GM18502 (cell line): Measurements from ENCODE around the gene ZDHHC24.
"Not testable (repeated sequence)": the region's sequence is repeated elsewhere in the genome, so short reads cannot be mapped to it uniquely, and the experiment has no call there.

ENCODE experiments used
- ATAC-seq: cut with Tn5 transposase; IDR thresholded peaks from one replicate; pipeline ENCODE4 v1.9.1; 2021; ENCODE audit warnings: mild to moderate bottlenecking; ENCODE audit not compliant: unreplicated experiment, poor library complexity

The ZDHHC24 gene, protein sequence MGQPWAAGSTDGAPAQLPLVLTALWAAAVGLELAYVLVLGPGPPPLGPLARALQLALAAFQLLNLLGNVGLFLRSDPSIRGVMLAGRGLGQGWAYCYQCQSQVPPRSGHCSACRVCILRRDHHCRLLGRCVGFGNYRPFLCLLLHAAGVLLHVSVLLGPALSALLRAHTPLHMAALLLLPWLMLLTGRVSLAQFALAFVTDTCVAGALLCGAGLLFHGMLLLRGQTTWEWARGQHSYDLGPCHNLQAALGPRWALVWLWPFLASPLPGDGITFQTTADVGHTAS

DNA sequence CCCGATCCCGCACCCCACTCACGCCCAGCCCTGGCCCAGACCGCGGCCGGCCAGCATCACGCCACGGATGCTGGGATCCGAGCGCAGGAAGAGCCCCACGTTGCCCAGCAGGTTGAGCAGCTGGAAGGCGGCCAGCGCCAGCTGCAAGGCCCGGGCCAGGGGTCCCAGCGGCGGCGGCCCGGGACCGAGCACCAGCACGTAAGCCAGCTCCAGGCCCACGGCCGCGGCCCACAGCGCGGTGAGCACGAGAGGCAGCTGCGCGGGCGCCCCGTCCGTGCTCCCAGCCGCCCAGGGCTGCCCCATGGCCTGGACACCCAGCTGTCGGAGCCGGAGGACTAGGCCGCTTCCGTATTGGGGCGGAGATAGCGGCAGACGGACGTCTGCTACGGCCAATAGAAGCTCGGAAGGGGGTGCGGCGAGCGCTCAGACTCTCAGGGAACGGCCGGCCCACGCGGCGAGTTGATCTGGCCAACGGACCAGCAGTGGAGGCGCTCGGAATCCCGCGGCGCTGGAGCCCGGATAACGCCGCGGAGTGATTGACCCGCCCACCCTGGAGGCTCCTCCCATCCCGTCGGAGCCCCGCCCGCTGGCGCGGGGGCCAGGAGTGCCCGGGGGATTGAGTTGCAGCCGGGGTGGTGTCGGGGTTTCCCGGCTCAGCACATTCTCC, at the start of gene ZDHHC24:
TSS of gene ZDHHC24 (minus strand) at position 348 of the 667 bp plus-strand sequence. CDS start at position 303, 45 bp downstream.
- ATAC-seq, result peak; percentile 83

GRCh38 chr11:66595245-66595904, 49.5 kb upstream of the ZDHHC24 start:
- ATAC-seq, result no peak

GRCh38 chr11:66593650-66594049, 47.8 kb upstream of the ZDHHC24 start:
- ATAC-seq, result no peak

GRCh38 chr11:66593303-66593635, 47.4 kb upstream of the ZDHHC24 start:
- peak; percentile 32 for ATAC-seq

DNA sequence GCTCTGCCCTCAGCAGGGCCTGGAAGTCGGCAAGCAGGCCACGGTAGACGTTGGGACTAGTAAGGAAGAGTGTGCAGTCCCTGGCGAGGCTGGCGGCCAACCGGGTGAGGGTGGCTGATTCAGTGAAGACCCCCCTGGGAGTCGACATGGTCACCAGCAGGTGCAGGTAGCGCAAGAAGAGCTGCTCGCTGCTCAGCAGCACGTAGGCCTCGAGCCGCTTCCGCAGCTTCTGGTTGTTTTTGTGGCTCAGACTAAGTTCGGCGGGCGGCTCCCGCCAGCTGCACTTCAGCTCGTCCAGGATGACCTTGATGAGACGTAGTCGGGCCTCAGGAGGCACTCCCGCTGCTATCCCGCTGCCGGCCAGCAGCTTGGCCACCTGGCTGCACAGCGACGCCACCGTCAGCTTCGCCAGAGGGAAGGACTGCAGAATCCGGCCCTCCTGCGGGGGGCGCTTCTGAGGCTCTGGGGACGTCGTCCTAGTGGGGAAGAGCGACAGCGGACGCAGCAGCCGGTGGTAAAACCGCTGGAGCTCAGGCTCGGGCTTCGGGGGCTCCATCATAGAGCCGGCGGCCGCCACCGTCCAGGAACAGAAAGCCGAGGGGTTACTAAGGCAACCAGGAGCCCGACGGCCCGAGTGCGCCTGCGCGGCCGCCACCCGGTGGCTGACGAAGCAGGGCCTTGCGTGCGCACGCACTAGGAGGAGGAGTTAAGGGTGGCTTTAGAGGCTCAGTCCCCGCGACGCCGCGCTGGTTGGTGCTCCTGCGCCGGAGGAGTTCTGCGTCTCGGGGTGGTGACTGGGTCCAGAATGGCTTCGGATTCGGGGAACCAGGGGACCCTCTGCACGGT, 46.8 kb upstream of the ZDHHC24 start, which contains the start of the genes CCDC87 and CCS:
TSS of gene CCDC87 (minus strand) at position 607 of the 846 bp plus-strand sequence. CDS start at position 559, 48 bp downstream.
TSS of gene CCS (plus strand) at position 729 of the 846 bp plus-strand sequence. CDS start at position 806, 77 bp downstream.
- ATAC-seq, result peak; percentile 92

GRCh38 chr11:66591175-66591574, 45.3 kb upstream of the ZDHHC24 start:
- ATAC-seq, result no peak

DNA sequence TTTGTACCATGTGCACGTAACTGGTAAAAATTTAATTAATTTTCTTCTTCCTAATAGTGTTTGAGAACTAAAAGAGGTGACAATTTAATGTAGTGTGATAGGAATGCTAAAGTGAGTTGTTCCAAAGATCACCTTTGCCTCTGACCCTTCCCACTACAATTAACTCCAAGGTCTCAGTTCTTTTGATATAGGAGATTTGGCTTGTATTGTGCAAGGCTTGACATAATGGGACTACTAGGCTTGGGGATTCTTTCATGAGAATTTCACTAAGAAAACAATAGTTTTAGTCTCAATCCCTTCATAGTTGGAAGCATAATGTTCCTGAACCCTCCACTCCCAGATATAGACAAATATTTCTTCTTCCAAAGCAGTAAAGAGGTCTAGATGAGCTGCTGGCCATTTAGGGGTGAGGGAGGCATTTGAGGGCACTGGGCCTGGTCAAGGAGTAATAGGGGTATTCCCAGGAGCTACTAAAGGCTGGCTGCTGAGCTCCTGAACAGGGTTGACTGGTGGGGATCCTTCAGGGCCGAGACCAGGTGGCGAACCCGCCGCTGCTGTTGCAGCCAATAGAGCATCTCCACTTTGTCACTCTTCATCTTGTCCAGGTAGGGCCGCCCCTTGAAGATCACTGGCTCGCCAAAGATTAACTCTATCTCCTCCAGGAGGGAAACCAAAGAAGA, 44.3 kb upstream of the ZDHHC24 start:
- no peak for ATAC-seq

GRCh38 chr11:66589315-66589714, 43.5 kb upstream of the ZDHHC24 start:
- ATAC-seq, result not testable (repeated sequence)

- no peak for ATAC-seq
Observed at GRCh38 chr11:66586136-66586535, 40.3 kb upstream of the ZDHHC24 start.

DNA sequence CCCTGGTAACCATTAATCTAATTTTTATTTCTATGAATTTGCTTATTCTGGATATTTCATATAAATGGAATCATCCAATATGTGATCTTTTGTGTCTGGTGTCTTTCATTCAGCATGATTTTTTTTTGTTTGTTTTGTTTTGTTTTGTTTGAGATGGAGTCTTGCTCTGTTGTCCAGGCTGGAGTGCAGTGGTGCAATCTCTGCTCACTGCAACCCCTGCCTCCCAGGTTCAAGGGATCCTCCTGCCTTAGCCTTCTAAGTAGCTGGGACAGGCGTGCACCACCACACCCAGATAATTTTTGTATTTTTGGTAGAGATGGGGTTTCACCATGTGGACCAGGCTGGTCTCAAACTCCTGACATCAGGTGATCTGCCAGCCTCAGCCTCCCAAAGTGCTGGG, 39.6 kb upstream of the ZDHHC24 start:
- not testable (repeated sequence) for ATAC-seq

- not testable (repeated sequence) for ATAC-seq
Observed at GRCh38 chr11:66582565-66583147, 36.8 kb upstream of the ZDHHC24 start.

- ATAC-seq, result no peak
Observed at GRCh38 chr11:66581261-66581660, 35.4 kb upstream of the ZDHHC24 start.

DNA sequence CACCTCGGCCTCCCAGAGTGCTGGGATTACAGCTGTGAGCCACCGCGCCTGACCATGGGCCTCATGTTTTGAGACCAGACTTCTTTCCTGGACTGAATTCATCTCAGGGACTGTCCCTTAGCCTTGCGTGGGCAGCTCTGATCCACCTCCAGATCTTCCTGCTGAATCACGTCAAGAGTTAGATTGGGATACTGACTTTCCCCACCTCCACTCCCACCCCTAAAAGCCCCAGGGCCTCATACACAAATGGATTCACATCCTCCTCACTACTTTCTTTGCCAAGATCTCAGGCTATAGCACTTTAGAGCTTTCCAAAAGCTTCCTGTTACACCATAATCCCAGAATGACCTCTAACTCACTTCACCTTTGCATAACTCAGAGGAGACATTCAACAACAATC, 35.0 kb upstream of the ZDHHC24 start:
- ATAC-seq, result no peak

GRCh38 chr11:66579017-66579606, 33.3 kb upstream of the ZDHHC24 start:
- ATAC-seq, result no peak

GRCh38 chr11:66570850-66571180, 25.0 kb upstream of the ZDHHC24 start:
- no peak for ATAC-seq

DNA sequence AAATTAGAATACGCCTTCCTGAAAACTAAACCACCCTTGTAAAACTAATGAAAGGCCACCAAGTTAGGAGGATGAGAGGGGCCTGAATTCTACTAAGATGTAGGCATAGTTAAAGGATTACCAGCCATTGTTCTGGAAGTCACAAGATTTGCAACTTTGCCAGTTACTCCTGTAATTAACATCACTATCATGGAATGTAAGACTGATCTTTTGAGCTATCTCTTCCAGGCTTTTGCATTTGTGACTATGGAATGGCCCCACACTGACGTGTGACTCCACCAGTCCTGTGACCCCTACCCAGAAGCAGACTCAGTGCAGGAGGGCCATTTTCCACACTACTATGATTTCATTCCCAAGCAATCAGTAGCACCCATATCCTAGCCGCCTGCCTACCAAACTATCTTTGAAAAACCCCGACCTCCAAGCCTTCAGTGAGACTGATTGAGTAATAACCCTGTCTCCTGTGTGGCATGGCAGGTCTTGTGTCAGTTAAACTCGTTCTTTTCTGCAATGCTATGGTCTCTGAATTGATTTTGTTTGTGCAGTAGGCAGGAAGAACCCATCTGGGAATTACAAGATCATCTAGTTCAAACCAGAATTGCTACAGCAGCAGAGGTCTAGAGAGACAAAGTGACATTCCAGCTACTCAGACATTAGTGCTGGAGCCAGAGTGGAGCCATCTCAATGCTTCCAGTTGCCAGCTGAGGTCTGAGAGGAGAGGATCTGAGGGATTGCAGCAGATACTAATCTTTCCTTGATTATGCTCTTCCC, 24.4 kb upstream of the ZDHHC24 start:
- ATAC-seq, result no peak

DNA sequence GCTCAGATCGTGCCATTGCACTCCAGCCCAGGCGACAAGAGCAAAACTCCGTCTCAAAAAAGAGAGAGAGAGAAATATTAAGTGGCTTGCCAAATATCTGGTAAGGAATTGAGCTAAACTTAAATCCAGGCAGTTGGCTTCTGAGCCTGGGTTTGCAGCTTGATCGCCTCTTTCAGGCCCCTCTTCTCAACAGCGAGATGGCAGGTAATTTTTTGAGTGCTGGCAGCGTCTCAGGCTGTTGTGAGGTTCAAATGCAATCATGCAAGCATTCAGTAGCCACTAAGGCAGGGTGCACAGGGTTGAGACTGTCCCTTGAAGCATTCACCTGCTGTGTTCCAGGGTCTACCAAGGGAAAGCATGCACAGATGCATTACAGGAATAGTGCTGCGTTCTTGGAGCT, 23.2 kb upstream of the ZDHHC24 start:
- no peak for ATAC-seq

- no peak for ATAC-seq
Observed at GRCh38 chr11:66568124-66568916, 22.5 kb upstream of the ZDHHC24 start, which contains the start of gene CTSF. TSS of gene CTSF (minus strand) at chr11:66568606. CDS start at chr11:66568486, 120 bp downstream.
